Measurements from ENCODE around the gene ZNF865.

Gene ZNF865

DNA sequence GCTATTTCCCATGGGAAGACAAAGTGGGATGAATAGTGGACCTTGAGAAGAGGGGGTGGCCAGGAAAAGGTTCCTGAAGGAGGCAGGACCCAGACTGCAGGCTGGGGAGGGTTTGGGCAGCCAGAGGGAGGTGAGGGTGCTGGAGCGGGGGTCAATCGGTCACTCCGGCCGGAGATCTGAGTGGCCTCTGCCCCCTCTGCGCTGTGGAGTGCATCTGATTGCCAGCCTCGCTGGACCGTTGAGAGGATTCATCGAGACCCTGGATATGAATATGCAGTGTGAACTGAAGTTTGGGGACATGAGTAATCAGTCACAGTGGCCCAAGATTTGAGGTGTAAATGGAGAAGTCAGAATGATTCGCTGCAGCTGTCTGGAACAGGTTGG, 29.9 kb downstream of the ZNF865 start:
- H3K9me3 ChIP-seq (ENCODE audit: low read length): no peaks in the 10 kb centered on the region
- H3F3A ChIP-seq (ENCODE audit: insufficient read depth, low read length): no peaks in the 10 kb centered on the region
- H3K9ac ChIP-seq (ENCODE audit: low read length): peak overlapping the region; percentile 89
- no peaks in the 10 kb centered on the region for H3K27me3 ChIP-seq (ENCODE audit: insufficient read depth, low read length)
- H3K9me2 ChIP-seq (ENCODE audit: low read depth, low read length): no peaks in the 10 kb centered on the region
- peaks cover 44% of the 10 kb centered on the region for H3K4me1 ChIP-seq (ENCODE audit: insufficient read depth, low read length, severe bottlenecking)
- H3K4me2 ChIP-seq (ENCODE audit: low read length): peak overlapping the region; percentile 97
- peak overlapping the region; percentile 60 for H3K27ac ChIP-seq (ENCODE audit: low read depth, low read length, poor library complexity, severe bottlenecking)
- TF ChIP-seq CTCF (IDR thresholded peaks at IDR 0.05; ENCODE audit: low read length): no peak
- no peak for TF ChIP-seq EZH2 (IDR thresholded peaks at IDR 0.05; ENCODE audit: borderline replicate concordance, low read length)
- H2AFZ ChIP-seq (ENCODE audit: low read length): no peak overlapping the region
- no peaks in the 10 kb centered on the region for H4K20me1 ChIP-seq (ENCODE audit: insufficient read depth, low read length)
- H3K79me2 ChIP-seq (ENCODE audit: insufficient read depth, low read length): peaks cover 16% of the 10 kb centered on the region
- H3K4me3 ChIP-seq (ENCODE audit: low read depth, low read length, poor library complexity, severe bottlenecking): peak overlapping the region; percentile 82
- 0 out of 2 replicates have a peak, but pooled peaks cover 4% of the 10 kb centered on the region for H3K36me3 ChIP-seq (ENCODE audit: insufficient read depth, low read length)

- peaks cover 16% of the 10 kb centered on the region for H3K79me2 ChIP-seq (ENCODE audit: insufficient read depth, low read length)
- H4K20me1 ChIP-seq (ENCODE audit: insufficient read depth, low read length): no peaks in the 10 kb centered on the region
- H3K9ac ChIP-seq (ENCODE audit: low read length): peak overlapping the region; percentile 89
- no peaks in the 10 kb centered on the region for H3K9me2 ChIP-seq (ENCODE audit: low read depth, low read length)
- H3K4me1 ChIP-seq (ENCODE audit: insufficient read depth, low read length, severe bottlenecking): peaks cover 48% of the 10 kb centered on the region
- H2AFZ ChIP-seq (ENCODE audit: low read length): no peak overlapping the region
- H3K4me2 ChIP-seq (ENCODE audit: low read length): peak overlapping the region; percentile 97
- no peak for TF ChIP-seq CTCF (IDR thresholded peaks at IDR 0.05; ENCODE audit: low read length)
- no peak for TF ChIP-seq EZH2 (IDR thresholded peaks at IDR 0.05; ENCODE audit: borderline replicate concordance, low read length)
- peak overlapping the region; percentile 82 for H3K4me3 ChIP-seq (ENCODE audit: low read depth, low read length, poor library complexity, severe bottlenecking)
- no peak overlapping the region for H3K27ac ChIP-seq (ENCODE audit: low read depth, low read length, poor library complexity, severe bottlenecking)
- H3K9me3 ChIP-seq (ENCODE audit: low read length): no peaks in the 10 kb centered on the region
- 0 out of 2 replicates have a peak, but pooled peaks cover 4% of the 10 kb centered on the region for H3K36me3 ChIP-seq (ENCODE audit: insufficient read depth, low read length)
- H3K27me3 ChIP-seq (ENCODE audit: insufficient read depth, low read length): no peaks in the 10 kb centered on the region
- no peaks in the 10 kb centered on the region for H3F3A ChIP-seq (ENCODE audit: insufficient read depth, low read length)
These were observed 30.5 kb downstream of the ZNF865 start for GRCh38 chr19:55635856-55636440.

GRCh38 chr19:55636723-55637122, 31.3 kb downstream of the ZNF865 start:
- H3K9me3 ChIP-seq (ENCODE audit: low read length): no peaks in the 10 kb centered on the region
- H4K20me1 ChIP-seq (ENCODE audit: insufficient read depth, low read length): no peaks in the 10 kb centered on the region
- peak overlapping the region; percentile 82 for H3K4me3 ChIP-seq (ENCODE audit: low read depth, low read length, poor library complexity, severe bottlenecking)
- H3K9ac ChIP-seq (ENCODE audit: low read length): peak overlapping the region; percentile 89; the same call in 1 of the 2 replicates
- H3K9me2 ChIP-seq (ENCODE audit: low read depth, low read length): no peaks in the 10 kb centered on the region
- 0 out of 2 replicates have a peak, but pooled peaks cover 4% of the 10 kb centered on the region for H3K36me3 ChIP-seq (ENCODE audit: insufficient read depth, low read length)
- peak overlapping the region; percentile 97 for H3K4me2 ChIP-seq (ENCODE audit: low read length)
- no peaks in the 10 kb centered on the region for H3F3A ChIP-seq (ENCODE audit: insufficient read depth, low read length)
- no peak overlapping the region for H2AFZ ChIP-seq (ENCODE audit: low read length)
- H3K27ac ChIP-seq (ENCODE audit: low read depth, low read length, poor library complexity, severe bottlenecking): no peak overlapping the region
- peaks cover 16% of the 10 kb centered on the region for H3K79me2 ChIP-seq (ENCODE audit: insufficient read depth, low read length)
- H3K4me1 ChIP-seq (ENCODE audit: insufficient read depth, low read length, severe bottlenecking): peaks cover 47% of the 10 kb centered on the region
- H3K27me3 ChIP-seq (ENCODE audit: insufficient read depth, low read length): no peaks in the 10 kb centered on the region
- no peak for TF ChIP-seq EZH2 (IDR thresholded peaks at IDR 0.05; ENCODE audit: borderline replicate concordance, low read length)
- TF ChIP-seq CTCF (IDR thresholded peaks at IDR 0.05; ENCODE audit: low read length): no peak
